ENCODE data around the gene OR5K3. TPM values are rescaled to one million over a fixed set of nuclear protein-coding genes. Genes with fewer than 3 reads are reported as not detected.

Gene OR5K3
- total RNA-seq, 1 donor from 2014 or later, result not detected

- H4K20me1 ChIP-seq (ENCODE audit: low read depth), result no peaks in the 10 kb centered on the region
- no peaks in the 10 kb centered on the region for H3K79me2 ChIP-seq (ENCODE audit: low read depth)
- no peak for DNase-seq (ENCODE audit: low spot score)
- H3F3A ChIP-seq (ENCODE audit: low read depth), result no peaks in the 10 kb centered on the region
- no peaks in the 10 kb centered on the region for H3K9me3 Mint-ChIP-seq
- H3K9me3 ChIP-seq (ENCODE audit: low read depth), result no peaks in the 10 kb centered on the region
- no peak overlapping the region for H2AFZ ChIP-seq (replicated peaks)
- H3K36me3 ChIP-seq, result no peaks in the 10 kb centered on the region
- no peak overlapping the region for H3K4me3 ChIP-seq
- H3K27ac ChIP-seq, result no peak overlapping the region
- H3K4me1 ChIP-seq, result no peaks in the 10 kb centered on the region
- H3K27me3 ChIP-seq, result no peaks in the 10 kb centered on the region
- TF ChIP-seq EZH2phosphoT487 (IDR thresholded peaks at IDR 0.05), result no peak
- no peak for TF ChIP-seq EZH2 (IDR thresholded peaks at IDR 0.05)
- TF ChIP-seq, protein P1, sequence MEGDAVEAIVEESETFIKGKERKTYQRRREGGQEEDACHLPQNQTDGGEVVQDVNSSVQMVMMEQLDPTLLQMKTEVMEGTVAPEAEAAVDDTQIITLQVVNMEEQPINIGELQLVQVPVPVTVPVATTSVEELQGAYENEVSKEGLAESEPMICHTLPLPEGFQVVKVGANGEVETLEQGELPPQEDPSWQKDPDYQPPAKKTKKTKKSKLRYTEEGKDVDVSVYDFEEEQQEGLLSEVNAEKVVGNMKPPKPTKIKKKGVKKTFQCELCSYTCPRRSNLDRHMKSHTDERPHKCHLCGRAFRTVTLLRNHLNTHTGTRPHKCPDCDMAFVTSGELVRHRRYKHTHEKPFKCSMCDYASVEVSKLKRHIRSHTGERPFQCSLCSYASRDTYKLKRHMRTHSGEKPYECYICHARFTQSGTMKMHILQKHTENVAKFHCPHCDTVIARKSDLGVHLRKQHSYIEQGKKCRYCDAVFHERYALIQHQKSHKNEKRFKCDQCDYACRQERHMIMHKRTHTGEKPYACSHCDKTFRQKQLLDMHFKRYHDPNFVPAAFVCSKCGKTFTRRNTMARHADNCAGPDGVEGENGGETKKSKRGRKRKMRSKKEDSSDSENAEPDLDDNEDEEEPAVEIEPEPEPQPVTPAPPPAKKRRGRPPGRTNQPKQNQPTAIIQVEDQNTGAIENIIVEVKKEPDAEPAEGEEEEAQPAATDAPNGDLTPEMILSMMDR (IDR thresholded peaks at IDR 0.05), result no peak
- no peak overlapping the region for H3K27ac Mint-ChIP-seq
- H3K4me3 Mint-ChIP-seq, result no peak overlapping the region
- H3K4me1 Mint-ChIP-seq, result no peaks in the 10 kb centered on the region
- peaks cover 3% of the 10 kb centered on the region for H3K27me3 Mint-ChIP-seq (ENCODE audit: insufficient read depth, low read depth)
- H3K9ac ChIP-seq, result no peak overlapping the region
- H3K4me2 ChIP-seq, result no peak overlapping the region
- no peaks in the 10 kb centered on the region for H3K36me3 Mint-ChIP-seq
Observed at GRCh38 chr3:98367464-98368246, 22.8 kb upstream of the OR5K3 start.

GRCh38 chr3:98371186-98371585 lies 19.3 kb upstream of the OR5K3 start:
- no peaks in the 10 kb centered on the region for H4K20me1 ChIP-seq (ENCODE audit: low read depth)
- H3K4me2 ChIP-seq, result no peak overlapping the region
- no peaks in the 10 kb centered on the region for H3K9me3 ChIP-seq (ENCODE audit: low read depth)
- H3K27ac ChIP-seq, result no peak overlapping the region
- H3K79me2 ChIP-seq (ENCODE audit: low read depth), result no peaks in the 10 kb centered on the region
- Mint-ChIP-seq H3K4me3 (no peak overlapping the region), H3K27ac (no peak overlapping the region), H3K36me3 (no peaks in the 10 kb centered on the region), H3K27me3 (ENCODE audit: insufficient read depth, low read depth) (peaks cover 3% of the 10 kb centered on the region), H3K9me3 (no peaks in the 10 kb centered on the region), H3K4me1 (no peaks in the 10 kb centered on the region)
- no peak for DNase-seq (ENCODE audit: low spot score)
- H3K36me3 ChIP-seq, result no peaks in the 10 kb centered on the region
- no peaks in the 10 kb centered on the region for H3K4me1 ChIP-seq
- H2AFZ ChIP-seq (replicated peaks), result no peak overlapping the region
- no peaks in the 10 kb centered on the region for H3K27me3 ChIP-seq
- H3K9ac ChIP-seq, result no peak overlapping the region
- TF ChIP-seq EZH2phosphoT487 (IDR thresholded peaks at IDR 0.05), result no peak
- no peak for TF ChIP-seq EZH2 (IDR thresholded peaks at IDR 0.05)
- TF ChIP-seq, protein P1 (IDR thresholded peaks at IDR 0.05), result no peak
- H3F3A ChIP-seq (ENCODE audit: low read depth), result no peaks in the 10 kb centered on the region
- H3K4me3 ChIP-seq, result no peak overlapping the region

DNA sequence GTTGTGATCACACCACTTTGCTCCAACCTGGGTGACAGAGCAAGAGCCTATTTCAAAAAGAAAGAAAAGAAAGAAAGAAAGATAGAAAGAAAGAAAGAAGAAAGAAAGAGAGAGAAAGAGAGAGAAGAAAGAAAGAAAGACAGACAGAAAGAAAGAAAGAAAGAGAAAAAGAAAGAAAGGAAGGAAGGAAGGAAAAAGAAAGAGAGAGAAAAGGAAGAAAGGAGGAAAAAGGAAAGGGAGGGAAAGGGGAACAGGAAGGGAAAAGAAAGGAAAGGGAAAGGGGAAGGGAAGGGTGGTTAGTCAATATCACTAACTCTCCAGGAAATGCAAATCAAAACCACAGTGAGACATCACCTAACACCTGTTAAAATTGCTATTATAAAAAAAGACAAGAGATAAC lies 18.6 kb upstream of the OR5K3 start:
- Mint-ChIP-seq H3K4me3 (no peak overlapping the region), H3K27ac (no peak overlapping the region), H3K27me3 (ENCODE audit: insufficient read depth, low read depth) (peaks cover 3% of the 10 kb centered on the region), H3K4me1 (no peaks in the 10 kb centered on the region), H3K9me3 (no peaks in the 10 kb centered on the region), H3K36me3 (no peaks in the 10 kb centered on the region)
- no peak for DNase-seq (ENCODE audit: low spot score)
- Histone ChIP-seq H3F3A (ENCODE audit: low read depth) (no peaks in the 10 kb centered on the region), H3K4me1 (no peaks in the 10 kb centered on the region), H3K79me2 (ENCODE audit: low read depth) (no peaks in the 10 kb centered on the region), H3K36me3 (no peaks in the 10 kb centered on the region), H3K27ac (no peak overlapping the region), H3K4me3 (no peak overlapping the region), H2AFZ (replicated peaks) (no peak overlapping the region), H3K9me3 (ENCODE audit: low read depth) (no peaks in the 10 kb centered on the region), H3K9ac (no peak overlapping the region), H4K20me1 (ENCODE audit: low read depth) (no peaks in the 10 kb centered on the region), H3K27me3 (no peaks in the 10 kb centered on the region), H3K4me2 (no peak overlapping the region)
- no peak for TF ChIP-seq EZH2 (IDR thresholded peaks at IDR 0.05)
- TF ChIP-seq, protein P1 (IDR thresholded peaks at IDR 0.05), result no peak
- TF ChIP-seq EZH2phosphoT487 (IDR thresholded peaks at IDR 0.05), result no peak
